HepG2 (cell line): ENCODE results near the gene TLE5. TPM values are rescaled to one million over a fixed set of nuclear protein-coding genes. Genes with fewer than 3 reads are reported as not detected.
A peak's percentile ranks its signal among the peaks of the same experiment; 100 is the strongest.

Source experiments
- ATAC-seq: fragments of 200-7000 bp; cut with Tn5 transposase; 3 replicates; pipeline ENCODE4 v1.9.1; 2020; ENCODE audit warnings: mild to moderate bottlenecking, moderate library complexity
- BruUV-seq: library from RNA; stranded (reverse); fragments of 400-500 nt; replicated peaks from 2 replicates; lab custom pipeline; 2021; lab: Mats Ljungman, UMichigan
- CTCF ChIA-PET: fragments of 300-600 bp; formaldehyde crosslinking; extraction: SDS; loops from one replicate; lab custom pipeline; 2021; ENCODE audit warnings: low total read pairs, inconsistent platforms, low intra/inter-chr PET ratio; lab: Yijun Ruan, JAX
- POLR2A ChIA-PET: fragments of 350-600 bp; sonication (Branson Sonifier 250); formaldehyde crosslinking; loops from one replicate; lab custom pipeline; 2020; ENCODE audit warnings: antibody characterized with exemption, inconsistent platforms; lab: Yijun Ruan, JAX
- DNase-seq: peaks from one replicate; pipeline ENCODE4 v3.0.0-alpha.2; 2015; ENCODE audit warnings: low spot score
- FAIRE-seq: peaks from 3 replicates; lab custom pipeline; 2011; peaks lifted over from hg19 to GRCh38; lab: Jason Lieb, UNC
- H2AFZ ChIP-seq: one replicate; pipeline ENCODE4 v1.6.1; 2011; ENCODE audit warnings: low read length, inconsistent platforms
- H3K27ac ChIP-seq: fragments of 300-600 bp; 3 replicates; pipeline ENCODE4 v1.8.0; 2011; ENCODE audit warnings: mixed run types, mild to moderate bottlenecking, mixed read lengths, low read length, inconsistent platforms; ENCODE audit not compliant: insufficient read depth; ENCODE audit errors: extremely low read length
- H3K27me3 ChIP-seq, 2 experiments: fragments of 200-600 bp in 1 of 2; 2 replicates in 1 of 2; 3 replicates in 1 of 2; pipeline versions ENCODE4 v1.6.0 to v1.8.0; 2011; ENCODE audit warnings: low read length in 2 of 2, mild to moderate bottlenecking in 2 of 2, moderate library complexity in 2 of 2, inconsistent platforms in 1 of 2; ENCODE audit not compliant: insufficient read depth in 2 of 2, control insufficient read depth in 1 of 2
- H3K36me3 ChIP-seq, 2 experiments: fragments of 200-600 bp in 1 of 2; replicated peaks in 1 of 2; 2 replicates in 1 of 2; 3 replicates in 1 of 2; pipeline versions ENCODE4 v1.5.1 to v1.8.0; 2011; ENCODE audit warnings: low read length in 2 of 2, inconsistent platforms in 1 of 2; ENCODE audit not compliant: insufficient read depth in 2 of 2, control insufficient read depth in 1 of 2
- H3K4me1 ChIP-seq: 2 replicates; pipeline ENCODE4 v1.5.1; 2012; ENCODE audit warnings: low read length, inconsistent platforms; ENCODE audit not compliant: insufficient read depth
- H3K4me2 ChIP-seq: 2 replicates; pipeline ENCODE4 v1.6.0; 2011; ENCODE audit warnings: low read depth, low read length, inconsistent platforms
- H3K4me3 ChIP-seq, 3 experiments: fragments of 200-600 bp in 1 of 3; sonication (generic), shearing (Covaris generic) in 1 of 3; replicated peaks in 1 of 3; 2 replicates each; pipeline ENCODE4 v1.5.1; 2011 to 2016; ENCODE audit warnings: low read length in 3 of 3, inconsistent platforms in 2 of 3, low read depth in 2 of 3, mild to moderate bottlenecking in 2 of 3, control low read depth in 1 of 3, mixed read lengths in 1 of 3; ENCODE audit not compliant: insufficient read depth in 1 of 3
- H3K79me2 ChIP-seq: one replicate; pipeline ENCODE4 v1.6.1; 2011; ENCODE audit warnings: low read length, inconsistent platforms; ENCODE audit not compliant: insufficient read depth
- H3K9ac ChIP-seq: 2 replicates; pipeline ENCODE4 v1.6.0; 2011; ENCODE audit warnings: mild to moderate bottlenecking, low read depth, low read length, inconsistent platforms; ENCODE audit not compliant: insufficient read depth
- H3K9me3 ChIP-seq: 2 replicates; pipeline ENCODE4 v1.5.1; 2012; ENCODE audit warnings: mild to moderate bottlenecking, low read length
- H4K20me1 ChIP-seq: 2 replicates; pipeline ENCODE4 v1.6.0; 2011; ENCODE audit warnings: inconsistent platforms, mild to moderate bottlenecking, low read length, moderate library complexity; ENCODE audit not compliant: insufficient read depth
- ZNF143 ChIP-seq: sonication (generic); formaldehyde crosslinking; IDR thresholded peaks from 2 replicates; pipeline ENCODE4 v1.4.0; 2020; ENCODE audit warnings: missing genetic modification reagents
- ZNF512 ChIP-seq: sonication (generic); formaldehyde crosslinking; IDR thresholded peaks from 2 replicates; pipeline ENCODE4 v1.4.0; 2020; ENCODE audit warnings: mild to moderate bottlenecking, missing genetic modification reagents
- ZNF530 ChIP-seq: sonication (generic); formaldehyde crosslinking; IDR thresholded peaks from 2 replicates; pipeline ENCODE4 v1.5.0; 2020; ENCODE audit warnings: low read depth, mild to moderate bottlenecking, missing genetic modification reagents
- WGBS: methylation state at CpG from one replicate; pipeline ENCODE4 v1.1.6; 2017; ENCODE audit warnings: low lambda C conversion rate; 5-methylcytosine and 5-hydroxymethylcytosine counted together
- in situ Hi-C: cut with HindIII; loops from 2 replicates; pipeline ENCODE4 v1.10.0; 2017; ENCODE audit warnings: low pct_unique_long_range_greater_than_20kb; ENCODE audit not compliant: extremely low pct_ligation_motif_present
- intact Hi-C: fragments of 100-400 bp; cut with micrococcal nuclease; formaldehyde crosslinking; loops from one replicate; pipeline ENCODE4 v1.10.0; 2022; ENCODE audit not compliant: unreplicated experiment
- polyA plus RNA-seq, 8 experiments: library from polyadenylated mRNA; depleted of rRNA in 3 of 8; stranded (reverse) in 7 of 8; unstranded in 1 of 8; fragments of >200 nt; fragmentation: Illumina TruSeq in 4 of 8; extraction: Trizol in 4 of 8; gene quantifications; 2 replicates each; pipeline versions ENCODE4 v1.2.1 to v1.2.3, GENCODE V29; 2011 to 2016; ENCODE audit warnings: low read depth in 4 of 8, missing spikeins in 1 of 8, mixed read lengths in 1 of 8; ENCODE audit not compliant: insufficient read depth in 1 of 8
- total RNA-seq, 5 experiments: library from RNA; depleted of rRNA; stranded (reverse); fragments of >200 nt; fragmentation: Illumina TruSeq; extraction: Trizol; gene quantifications; 2 replicates each; pipeline ENCODE4 v1.2.3, GENCODE V29; 2016; ENCODE audit warnings: low read depth in 1 of 5
- TF ChIP-seq, protein P1 (sequence below): sonication (generic); formaldehyde crosslinking; IDR thresholded peaks from 2 replicates; pipeline ENCODE4 v1.5.1; 2020; ENCODE audit warnings: mild to moderate bottlenecking, missing genetic modification reagents, moderate library complexity

The TLE5 gene
- total and polyA plus RNA-seq, 2 of the 13 experiments (the other 11 are each of a cell fraction or from before 2014, with no cell fraction given), result 62.8 to 189 TPM

DNA sequence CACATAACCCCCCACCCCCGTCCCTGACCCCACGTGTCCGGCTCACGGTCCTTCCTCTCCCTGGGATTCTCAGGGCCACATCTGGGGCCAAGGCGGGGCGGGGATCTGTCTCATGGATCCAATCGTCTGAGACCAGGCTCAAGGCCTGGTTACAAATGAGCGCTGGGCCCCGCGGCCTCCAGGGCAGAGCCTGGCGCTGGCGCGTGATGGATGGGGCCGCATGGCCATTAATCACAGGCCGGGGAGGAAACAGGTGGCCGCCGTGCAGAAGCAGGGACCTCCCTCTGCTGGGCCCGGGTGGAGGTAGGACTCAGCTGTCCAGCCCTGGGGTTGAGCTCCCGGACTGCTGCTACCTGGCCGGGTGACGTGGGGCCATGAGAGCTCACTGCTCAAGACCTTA, 5.8 kb upstream of the TLE5 start (continued):
- TF ChIP-seq, protein P1, sequence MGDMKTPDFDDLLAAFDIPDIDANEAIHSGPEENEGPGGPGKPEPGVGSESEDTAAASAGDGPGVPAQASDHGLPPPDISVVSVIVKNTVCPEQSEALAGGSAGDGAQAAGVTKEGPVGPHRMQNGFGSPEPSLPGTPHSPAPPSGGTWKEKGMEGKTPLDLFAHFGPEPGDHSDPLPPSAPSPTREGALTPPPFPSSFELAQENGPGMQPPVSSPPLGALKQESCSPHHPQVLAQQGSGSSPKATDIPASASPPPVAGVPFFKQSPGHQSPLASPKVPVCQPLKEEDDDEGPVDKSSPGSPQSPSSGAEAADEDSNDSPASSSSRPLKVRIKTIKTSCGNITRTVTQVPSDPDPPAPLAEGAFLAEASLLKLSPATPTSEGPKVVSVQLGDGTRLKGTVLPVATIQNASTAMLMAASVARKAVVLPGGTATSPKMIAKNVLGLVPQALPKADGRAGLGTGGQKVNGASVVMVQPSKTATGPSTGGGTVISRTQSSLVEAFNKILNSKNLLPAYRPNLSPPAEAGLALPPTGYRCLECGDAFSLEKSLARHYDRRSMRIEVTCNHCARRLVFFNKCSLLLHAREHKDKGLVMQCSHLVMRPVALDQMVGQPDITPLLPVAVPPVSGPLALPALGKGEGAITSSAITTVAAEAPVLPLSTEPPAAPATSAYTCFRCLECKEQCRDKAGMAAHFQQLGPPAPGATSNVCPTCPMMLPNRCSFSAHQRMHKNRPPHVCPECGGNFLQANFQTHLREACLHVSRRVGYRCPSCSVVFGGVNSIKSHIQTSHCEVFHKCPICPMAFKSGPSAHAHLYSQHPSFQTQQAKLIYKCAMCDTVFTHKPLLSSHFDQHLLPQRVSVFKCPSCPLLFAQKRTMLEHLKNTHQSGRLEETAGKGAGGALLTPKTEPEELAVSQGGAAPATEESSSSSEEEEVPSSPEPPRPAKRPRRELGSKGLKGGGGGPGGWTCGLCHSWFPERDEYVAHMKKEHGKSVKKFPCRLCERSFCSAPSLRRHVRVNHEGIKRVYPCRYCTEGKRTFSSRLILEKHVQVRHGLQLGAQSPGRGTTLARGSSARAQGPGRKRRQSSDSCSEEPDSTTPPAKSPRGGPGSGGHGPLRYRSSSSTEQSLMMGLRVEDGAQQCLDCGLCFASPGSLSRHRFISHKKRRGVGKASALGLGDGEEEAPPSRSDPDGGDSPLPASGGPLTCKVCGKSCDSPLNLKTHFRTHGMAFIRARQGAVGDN (CRISPR knock-in tag), result peak; percentile 22; the same call in 1 of the 2 replicates

- Histone ChIP-seq H3K79me2 (no peaks in the 10 kb centered on the region), H3K27ac (no peak overlapping the region), H2AFZ (no peak overlapping the region), H3K4me3 (no peak overlapping the region), H3K9me3 (no peaks in the 10 kb centered on the region), H3K36me3 (no peaks in the 10 kb centered on the region), H3K27me3 (no peaks in the 10 kb centered on the region), H4K20me1 (no peaks in the 10 kb centered on the region), H3K9ac (no peak overlapping the region), H3K4me2 (no peak overlapping the region), H3K4me1 (peaks cover 70% of the 10 kb centered on the region)
- in situ Hi-C loops (no loop called here), intact Hi-C loops (no loop called here)
- CTCF ChIA-PET, result no interaction called here
- no TSS peak for BruUV-seq
- DNase-seq (no peak), ATAC-seq (no peak), FAIRE-seq (no peak)
- POLR2A ChIA-PET, result no interaction called here
- TF ChIP-seq ZNF530 (CRISPR knock-in tag) (no peak), ZNF143 (CRISPR knock-in tag) (no peak), ZNF512 (no peak)
- 77% methylated on average over 9 of the region's 9 CpGs for WGBS
Measured at GRCh38 chr19:3067563-3067962, 5.3 kb upstream of the TLE5 start.
